NCI-H146 (cell line): ENCODE data around the gene OR13H1.
"Not testable (repeated sequence)": the region's sequence is repeated elsewhere in the genome, so short reads cannot be mapped to it uniquely, and the experiment has no call there.

Source experiments
- DNase-seq: peaks from one replicate; lab custom pipeline; 2025; lab: John Stamatoyannopoulos, UW

The OR13H1 gene, protein sequence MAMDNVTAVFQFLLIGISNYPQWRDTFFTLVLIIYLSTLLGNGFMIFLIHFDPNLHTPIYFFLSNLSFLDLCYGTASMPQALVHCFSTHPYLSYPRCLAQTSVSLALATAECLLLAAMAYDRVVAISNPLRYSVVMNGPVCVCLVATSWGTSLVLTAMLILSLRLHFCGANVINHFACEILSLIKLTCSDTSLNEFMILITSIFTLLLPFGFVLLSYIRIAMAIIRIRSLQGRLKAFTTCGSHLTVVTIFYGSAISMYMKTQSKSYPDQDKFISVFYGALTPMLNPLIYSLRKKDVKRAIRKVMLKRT

DNA sequence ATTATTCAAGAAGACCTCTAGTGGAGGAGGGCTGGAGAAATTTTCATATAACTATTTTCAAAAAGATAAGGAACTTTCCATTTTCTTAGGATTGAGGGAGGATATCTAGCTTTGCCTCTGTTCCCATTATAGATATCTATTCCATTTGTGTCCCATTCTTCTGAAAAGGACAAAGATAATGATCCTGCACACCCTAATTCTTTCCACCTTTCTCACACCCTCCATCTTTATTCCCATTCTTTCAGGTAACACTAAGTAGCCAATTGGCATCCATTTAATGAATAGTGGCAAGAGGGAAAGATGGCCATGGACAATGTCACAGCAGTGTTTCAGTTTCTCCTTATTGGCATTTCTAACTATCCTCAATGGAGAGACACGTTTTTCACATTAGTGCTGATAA is at the start of gene OR13H1:
Gene OR13H1 (plus strand): TSS at position 301 of the 400 bp plus-strand sequence. CDS start 0 bp downstream, at position 301.
- no peak for DNase-seq

DNA sequence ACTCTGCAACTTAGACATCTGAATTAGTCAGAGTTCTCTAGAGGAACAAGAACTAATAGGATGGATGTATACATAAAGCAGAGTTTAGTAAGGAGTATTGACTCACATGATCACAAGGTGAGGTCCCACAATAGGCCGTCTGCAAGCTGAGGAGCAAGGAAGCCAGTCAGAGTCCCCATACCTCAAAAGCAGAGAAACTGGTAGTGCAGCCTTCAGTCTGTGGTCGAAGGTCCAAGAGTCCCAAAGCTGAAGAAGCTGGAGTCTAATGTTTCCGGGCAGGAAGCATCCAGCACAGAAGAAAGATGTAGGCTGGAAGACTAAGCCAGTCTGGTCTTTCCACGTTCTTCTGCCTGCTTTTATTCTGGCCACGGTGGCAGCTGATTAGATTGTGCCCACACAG is 42.3 kb upstream of the OR13H1 start:
- DNase-seq, result not testable (repeated sequence)

GRCh38 chrX:131513159-131513914 is 30.5 kb upstream of the OR13H1 start:
- DNase-seq, result no peak

DNA sequence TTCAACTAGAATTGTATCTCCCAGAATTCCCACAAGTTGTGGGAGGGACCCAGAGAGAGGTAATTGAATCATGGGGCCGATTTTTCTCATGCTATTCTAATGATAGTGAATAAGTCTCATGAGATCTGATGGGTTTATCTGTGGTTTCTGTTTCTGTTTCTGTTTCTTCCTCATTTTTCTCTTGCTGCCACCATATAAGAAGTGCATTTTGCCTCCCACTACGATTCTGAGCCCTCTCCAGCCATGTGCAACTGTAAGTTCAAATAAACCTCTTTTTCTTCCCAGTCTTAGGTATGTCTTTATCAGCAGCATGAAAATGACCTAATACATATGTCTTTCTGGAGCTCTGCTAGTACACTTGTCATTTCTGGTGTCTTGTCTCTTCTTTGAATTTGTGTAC is 22.1 kb upstream of the OR13H1 start:
- DNase-seq, result no peak

GRCh38 chrX:131544218-131544617 is 344 bp downstream of the OR13H1 start:
- DNase-seq, result no peak

- DNase-seq, result no peak
Measured at GRCh38 chrX:131549011-131549410, 5.1 kb downstream of the OR13H1 start.

DNA sequence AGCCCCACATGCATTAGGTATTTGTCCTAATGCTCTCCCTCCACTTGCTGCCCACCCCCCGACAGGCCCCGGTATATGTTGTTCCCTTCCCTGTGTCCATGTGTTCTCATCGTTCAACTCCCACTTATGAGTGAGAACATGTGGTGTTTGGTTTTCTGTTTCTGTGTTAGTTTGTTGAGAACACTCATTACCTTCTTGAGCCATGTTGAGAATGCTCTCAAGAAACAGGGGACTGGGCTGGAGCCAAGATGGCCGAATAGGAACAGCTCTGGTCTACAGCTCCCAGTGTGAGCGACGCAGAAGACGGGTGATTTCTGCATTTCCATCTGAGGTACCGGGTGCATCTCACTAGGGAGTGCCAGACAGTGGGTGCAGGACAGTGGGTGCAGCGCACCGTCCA is 8.6 kb downstream of the OR13H1 start:
- not testable (repeated sequence) for DNase-seq

DNA sequence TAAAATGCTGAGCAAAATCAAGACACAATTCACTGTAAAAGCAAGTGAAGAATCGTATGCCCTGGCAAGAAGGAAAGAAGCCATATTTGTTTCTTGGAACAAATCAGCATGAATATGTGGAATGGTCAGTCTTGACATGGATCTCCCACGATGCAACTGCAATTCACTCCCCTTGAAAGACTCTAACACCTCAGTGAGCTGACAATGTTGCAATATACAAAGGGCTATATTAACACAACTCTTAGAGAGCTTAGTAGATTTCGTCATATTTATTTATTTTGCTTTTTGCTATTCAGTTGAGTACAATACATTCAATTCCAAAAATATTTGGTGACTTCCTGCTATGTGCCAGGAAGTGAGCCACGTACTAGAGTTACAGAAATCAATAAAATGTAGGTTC is 14.7 kb downstream of the OR13H1 start:
- no peak for DNase-seq

- DNase-seq, result no peak
Measured at GRCh38 chrX:131564553-131565229, 20.8 kb downstream of the OR13H1 start.

- DNase-seq, result no peak
Measured at GRCh38 chrX:131565909-131566308, 22.0 kb downstream of the OR13H1 start.

- no peak for DNase-seq
Measured at GRCh38 chrX:131571348-131571747, 27.5 kb downstream of the OR13H1 start.

DNA sequence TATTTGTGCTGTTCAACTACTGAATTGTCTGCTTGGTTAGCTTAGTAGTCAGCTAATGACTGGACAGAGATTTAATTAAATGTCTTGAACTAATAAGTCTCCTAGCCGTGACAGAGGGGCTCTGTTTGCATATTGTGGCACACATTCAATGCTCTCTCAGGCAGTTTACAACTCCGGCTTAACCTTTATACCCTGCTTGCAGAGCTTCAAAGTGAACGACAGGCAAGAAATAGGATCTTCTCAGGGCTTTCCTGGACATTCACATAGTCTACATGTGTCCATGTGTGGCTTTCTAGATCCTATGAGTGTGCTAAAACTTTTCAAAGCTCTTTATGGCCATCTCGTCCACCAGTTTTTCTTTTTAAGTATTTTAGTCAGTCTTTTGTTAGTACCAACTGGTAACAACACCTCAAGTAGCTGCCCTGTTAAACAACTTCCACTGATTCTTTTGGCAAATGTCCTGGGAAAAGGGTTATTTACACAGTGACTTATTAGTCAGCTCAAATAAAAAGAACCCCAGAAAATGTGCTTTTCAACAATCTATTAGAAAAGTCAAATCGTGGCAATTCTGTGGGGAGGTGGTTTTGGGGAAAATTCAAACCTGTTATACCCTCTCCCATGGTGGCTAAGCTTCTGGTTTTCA is 28.6 kb downstream of the OR13H1 start:
- DNase-seq, result no peak

GRCh38 chrX:131577413-131577812 is 33.5 kb downstream of the OR13H1 start:
- DNase-seq, result no peak

DNA sequence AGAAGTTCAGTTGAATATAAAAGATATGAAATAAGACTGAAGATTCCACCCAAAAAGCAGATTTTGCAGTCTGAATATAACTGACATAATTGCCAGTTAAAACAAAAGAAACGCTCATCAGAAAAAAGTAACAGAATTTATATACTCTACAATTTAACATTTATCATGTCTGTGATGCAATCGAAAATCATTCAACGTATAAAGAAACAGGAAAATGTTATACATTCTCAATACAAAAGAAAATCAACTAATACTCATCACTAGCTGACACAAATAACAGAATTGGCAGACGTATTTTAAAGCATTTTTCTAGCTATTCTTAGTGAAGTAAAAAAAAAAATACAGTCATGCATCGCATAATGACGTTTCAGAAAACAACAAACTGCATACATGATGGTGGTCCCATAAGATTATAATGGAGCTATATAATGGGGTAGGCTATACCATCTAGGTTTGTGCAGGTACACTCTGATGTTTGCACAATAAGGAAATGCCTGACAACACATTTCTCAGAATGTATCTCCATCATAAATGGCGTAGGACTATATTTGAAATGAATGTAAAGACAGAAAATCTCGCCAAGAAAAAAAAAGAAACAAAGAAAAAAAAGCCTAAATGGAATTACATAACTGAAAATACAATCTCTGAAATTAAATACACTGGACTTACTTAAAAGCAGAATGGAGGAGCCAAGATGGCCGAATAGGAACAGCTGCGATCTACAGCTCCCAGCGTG is 34.3 kb downstream of the OR13H1 start:
- no peak for DNase-seq

DNA sequence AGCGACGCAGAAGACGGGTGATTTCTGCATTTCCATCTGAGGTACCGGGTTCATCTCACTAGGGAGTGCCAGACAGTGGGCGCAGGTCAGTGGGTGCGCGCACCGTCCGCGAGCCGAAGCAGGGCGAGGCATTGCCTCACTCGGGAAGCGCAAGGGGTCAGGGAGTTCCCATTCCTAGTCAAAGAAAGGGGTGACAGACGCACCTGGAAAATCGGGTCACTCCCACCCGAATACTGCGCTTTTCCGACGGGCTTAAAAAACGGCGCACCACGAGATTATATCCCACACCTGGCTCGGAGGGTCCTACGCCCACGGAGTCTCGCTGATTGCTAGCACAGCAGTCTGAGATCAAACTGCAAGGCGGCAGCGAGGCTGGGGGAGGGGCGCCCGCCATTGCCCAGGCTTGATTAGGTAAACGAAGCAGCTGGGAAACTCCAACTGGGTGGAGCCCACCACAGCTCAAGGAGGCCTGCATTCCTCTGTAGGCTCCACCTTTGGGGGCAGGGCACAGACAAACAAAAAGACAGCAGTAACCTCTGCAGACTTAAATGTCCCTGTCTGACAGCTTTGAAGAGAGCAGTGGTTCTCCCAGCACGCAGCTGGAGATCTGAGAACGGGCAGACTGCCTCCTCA is 35.0 kb downstream of the OR13H1 start:
- DNase-seq, result peak; percentile 1

DNA sequence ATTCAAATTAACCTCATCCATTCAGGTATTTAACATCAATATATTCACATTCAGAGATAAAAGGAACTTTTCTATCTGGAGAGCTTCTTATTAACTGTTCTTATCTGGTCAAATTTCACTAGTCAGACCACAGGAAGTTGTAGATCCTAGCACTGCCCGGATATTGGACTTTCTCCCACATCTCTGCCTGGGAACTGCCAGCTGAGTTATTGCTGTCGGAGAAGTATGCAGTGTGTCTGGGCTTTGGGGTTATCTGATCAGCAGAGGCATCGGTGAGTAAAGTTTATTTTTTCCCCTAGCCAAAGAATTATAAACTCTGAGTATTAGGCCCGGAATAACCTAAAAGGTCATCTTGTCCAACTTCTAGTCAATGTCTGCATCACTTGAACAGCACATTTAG is 45.1 kb downstream of the OR13H1 start:
- no peak for DNase-seq
